Measurements from ENCODE around the gene MLN.

The MLN gene

DNA sequence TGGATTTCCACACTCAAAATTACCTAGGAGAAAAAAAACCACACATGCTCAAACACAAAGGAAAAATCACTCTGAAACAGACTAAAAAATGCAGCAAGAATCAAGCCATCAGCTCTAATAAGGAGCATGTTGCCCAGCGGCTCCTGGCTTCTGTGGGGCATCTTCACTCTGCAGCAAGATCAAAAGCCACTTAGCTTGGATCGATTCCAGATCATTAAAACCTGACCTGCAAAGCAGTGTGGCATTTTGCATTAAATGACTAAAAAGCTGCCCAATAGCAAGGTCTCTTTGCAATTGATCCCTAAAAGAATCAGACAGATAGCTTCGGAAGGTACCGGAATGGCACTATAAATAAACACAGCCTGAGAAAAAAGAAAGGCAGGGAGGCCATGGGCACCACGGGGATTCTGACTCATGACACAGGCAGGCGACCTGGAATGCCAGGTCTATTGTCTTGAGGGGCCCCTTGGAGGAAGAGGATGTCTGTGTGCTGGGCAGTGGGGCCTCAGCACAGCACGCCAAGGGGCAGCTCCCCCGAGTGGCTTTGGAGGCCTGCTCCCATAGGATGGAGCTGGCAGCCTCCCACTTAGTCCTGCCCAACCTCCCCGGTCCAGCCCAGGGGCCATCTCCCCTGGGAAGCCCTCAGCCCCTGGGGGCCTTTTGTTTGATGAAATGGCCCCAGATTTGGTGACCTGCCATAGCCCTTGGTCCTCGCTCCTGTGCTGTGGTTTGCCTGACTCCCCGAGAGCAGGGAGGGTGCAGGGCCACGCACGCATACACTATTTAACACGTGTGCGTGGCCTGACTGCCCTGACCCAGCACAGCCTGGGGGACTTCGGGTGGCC, 22.4 kb downstream of the MLN start:
- DNase-seq, result no peak
- H3K4me3 Mint-ChIP-seq, result no peak overlapping the region
- H3K4me1 Mint-ChIP-seq (ENCODE audit: low read depth), result peaks cover 34% of the 10 kb centered on the region
- H3K27ac Mint-ChIP-seq, result peak overlapping the region; percentile 65
- no peaks in the 10 kb centered on the region for H3K9me3 Mint-ChIP-seq
- H3K27me3 Mint-ChIP-seq, result no peaks in the 10 kb centered on the region
- H3K36me3 Mint-ChIP-seq (ENCODE audit: low read depth), result peaks cover 100% of the 10 kb centered on the region

DNA sequence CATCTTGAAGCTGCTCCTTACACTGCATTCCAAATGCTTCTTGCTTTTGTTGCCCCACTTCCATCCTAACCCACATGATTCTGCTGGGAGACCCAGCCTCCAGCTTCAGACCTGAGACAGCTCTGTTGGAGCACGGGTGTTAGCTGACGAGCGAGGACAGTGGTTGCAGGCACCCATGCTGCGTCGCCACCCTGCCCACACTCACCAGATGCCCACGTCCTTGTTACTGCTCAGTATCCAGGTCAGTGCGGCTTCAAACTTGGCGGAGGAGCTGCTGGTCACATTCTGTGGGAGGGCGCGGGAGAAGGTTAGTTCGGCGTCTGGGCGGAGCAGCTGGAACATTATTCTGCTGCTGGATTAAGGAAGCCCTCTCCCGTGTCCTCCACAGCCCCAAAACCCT, 23.9 kb downstream of the MLN start:
- H3K27me3 Mint-ChIP-seq, result no peaks in the 10 kb centered on the region
- H3K4me3 Mint-ChIP-seq, result no peak overlapping the region
- no peak overlapping the region for H3K27ac Mint-ChIP-seq
- H3K4me1 Mint-ChIP-seq (ENCODE audit: low read depth), result peaks cover 19% of the 10 kb centered on the region
- peaks cover 100% of the 10 kb centered on the region for H3K36me3 Mint-ChIP-seq (ENCODE audit: low read depth)
- H3K9me3 Mint-ChIP-seq, result no peaks in the 10 kb centered on the region
- DNase-seq, result no peak

DNA sequence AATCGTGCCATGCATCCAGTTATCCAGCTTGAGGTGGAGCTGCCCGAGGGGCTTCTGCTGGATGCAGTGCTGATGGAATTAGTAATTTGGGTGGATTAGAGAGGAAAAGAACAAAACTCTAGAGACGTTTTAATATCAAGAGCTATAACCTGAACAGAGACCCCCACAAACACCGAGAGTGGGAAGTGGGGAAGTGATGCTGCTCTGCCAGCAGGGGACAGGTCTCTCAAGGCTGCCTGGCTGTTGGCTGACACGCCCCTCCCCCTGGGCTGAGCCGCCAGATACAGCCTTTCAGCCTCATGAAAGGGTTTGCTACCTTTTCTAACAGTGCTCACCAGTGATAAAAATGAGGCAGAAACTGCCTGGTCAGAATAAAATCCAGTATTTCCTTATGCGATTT, 24.5 kb downstream of the MLN start:
- Mint-ChIP-seq H3K9me3 (no peaks in the 10 kb centered on the region), H3K4me3 (no peak overlapping the region), H3K27me3 (no peaks in the 10 kb centered on the region), H3K27ac (no peak overlapping the region), H3K36me3 (ENCODE audit: low read depth) (peaks cover 100% of the 10 kb centered on the region), H3K4me1 (ENCODE audit: low read depth) (peaks cover 15% of the 10 kb centered on the region)
- no peak for DNase-seq

DNA sequence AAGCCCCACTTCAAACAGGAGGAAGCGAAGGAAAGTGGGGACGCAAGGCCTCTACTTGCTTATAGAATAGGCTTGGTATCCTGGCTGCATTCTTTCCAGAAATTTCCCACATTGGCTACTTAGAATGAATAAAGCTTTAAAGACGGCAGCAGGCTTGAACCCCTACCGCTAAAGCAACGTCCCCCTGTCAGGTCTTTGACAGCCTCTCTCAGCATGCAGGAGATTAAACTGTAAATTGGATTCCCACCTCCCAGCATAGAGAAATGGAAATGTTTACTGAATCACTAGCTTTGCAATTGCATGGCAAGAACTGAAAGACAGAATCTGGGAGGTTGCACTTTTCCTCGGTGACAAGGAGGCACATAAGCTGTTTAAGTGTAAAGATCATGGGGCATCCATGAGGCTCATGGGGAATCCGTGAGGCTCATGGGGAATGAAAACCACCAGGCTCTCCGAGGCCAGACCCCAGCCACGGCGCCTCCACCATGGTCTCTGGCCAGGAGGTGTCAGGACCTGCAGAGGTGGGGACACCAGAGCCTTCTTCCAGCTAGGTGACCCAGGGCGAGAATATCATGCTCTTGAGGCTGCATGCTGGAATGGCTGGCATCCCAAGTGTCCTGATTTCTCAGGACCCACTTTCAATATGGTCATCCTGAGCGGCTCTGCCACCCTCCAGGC, 25.2 kb downstream of the MLN start:
- DNase-seq, result no peak
- H3K27ac Mint-ChIP-seq, result no peak overlapping the region
- H3K4me3 Mint-ChIP-seq, result no peak overlapping the region
- no peaks in the 10 kb centered on the region for H3K27me3 Mint-ChIP-seq
- H3K36me3 Mint-ChIP-seq (ENCODE audit: low read depth), result peaks cover 99% of the 10 kb centered on the region
- H3K4me1 Mint-ChIP-seq (ENCODE audit: low read depth), result peaks cover 10% of the 10 kb centered on the region
- no peaks in the 10 kb centered on the region for H3K9me3 Mint-ChIP-seq

DNA sequence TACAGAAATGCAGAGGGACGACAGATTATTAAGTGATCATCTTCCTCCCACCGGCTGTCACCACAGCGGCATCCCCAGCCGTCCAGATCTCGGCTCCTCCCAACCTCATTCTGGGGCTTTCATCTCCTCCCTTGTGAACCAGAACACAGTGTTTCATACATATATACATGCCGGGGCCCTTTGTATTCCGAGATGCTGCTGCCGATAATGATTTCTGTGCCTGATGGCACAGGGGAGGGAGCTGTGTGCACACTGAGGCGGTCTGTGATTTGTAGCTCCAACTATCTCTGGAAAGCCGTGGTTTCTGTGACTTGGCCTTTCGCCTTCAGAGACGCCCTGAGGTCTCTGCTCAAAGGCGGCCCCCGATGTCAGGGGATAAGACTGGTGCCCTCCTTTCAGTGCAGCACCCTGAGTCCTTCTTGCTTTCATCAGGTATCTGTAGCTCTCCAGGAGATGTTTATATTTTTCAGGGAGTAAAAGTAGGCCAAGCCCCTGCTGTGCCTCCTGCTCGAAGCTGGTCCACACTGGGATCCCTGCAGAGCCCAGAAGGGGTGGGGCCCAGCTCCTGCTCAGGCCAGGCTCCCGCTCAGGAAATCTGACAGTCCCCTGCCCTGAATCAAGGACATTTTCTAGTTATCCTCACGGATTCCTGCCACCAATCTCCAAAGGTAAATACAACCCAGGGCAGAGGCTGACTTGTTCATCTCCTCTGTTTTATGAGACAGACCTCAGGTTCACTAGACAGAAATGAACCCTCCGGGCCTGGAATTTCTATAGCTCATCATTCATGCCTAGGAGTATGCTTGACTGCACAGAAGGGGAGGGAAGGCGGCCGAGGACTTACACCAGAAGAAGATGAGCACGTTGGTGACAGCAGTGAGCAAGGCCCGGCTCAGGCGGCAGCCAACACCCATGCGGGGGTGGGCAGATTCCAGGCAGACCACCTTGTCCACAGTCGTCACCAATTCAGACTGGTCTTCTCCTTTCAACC, 26.1 kb downstream of the MLN start:
- Mint-ChIP-seq H3K9me3 (no peaks in the 10 kb centered on the region), H3K27me3 (no peaks in the 10 kb centered on the region), H3K27ac (peak overlapping the region; percentile 2), H3K36me3 (ENCODE audit: low read depth) (peaks cover 99% of the 10 kb centered on the region), H3K4me1 (ENCODE audit: low read depth) (peaks cover 10% of the 10 kb centered on the region), H3K4me3 (no peak overlapping the region)
- DNase-seq, result no peak

DNA sequence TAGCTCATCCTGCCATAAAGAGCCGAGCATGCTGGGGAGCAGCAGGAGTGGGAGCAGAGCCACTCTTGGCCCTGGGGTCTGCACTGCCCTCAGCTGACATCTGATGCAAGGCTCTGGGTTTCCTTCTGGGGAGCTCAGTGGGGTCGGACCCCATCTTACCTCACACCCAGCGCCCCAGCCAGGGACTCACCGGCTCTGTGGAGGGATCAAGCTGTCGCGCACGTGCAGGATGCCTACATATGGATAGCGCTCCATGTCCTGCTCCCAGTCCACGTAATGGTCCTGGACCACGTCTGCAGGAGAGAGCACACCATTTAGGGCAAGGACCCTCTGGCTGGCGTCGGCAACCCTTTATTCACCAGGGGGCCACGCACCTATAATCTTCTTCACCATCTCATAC, 27.0 kb downstream of the MLN start:
- no peak for DNase-seq
- no peak overlapping the region for H3K4me3 Mint-ChIP-seq
- H3K27me3 Mint-ChIP-seq, result no peaks in the 10 kb centered on the region
- no peaks in the 10 kb centered on the region for H3K9me3 Mint-ChIP-seq
- H3K27ac Mint-ChIP-seq, result no peak overlapping the region
- H3K36me3 Mint-ChIP-seq (ENCODE audit: low read depth), result peaks cover 98% of the 10 kb centered on the region
- peaks cover 9% of the 10 kb centered on the region for H3K4me1 Mint-ChIP-seq (ENCODE audit: low read depth)

DNA sequence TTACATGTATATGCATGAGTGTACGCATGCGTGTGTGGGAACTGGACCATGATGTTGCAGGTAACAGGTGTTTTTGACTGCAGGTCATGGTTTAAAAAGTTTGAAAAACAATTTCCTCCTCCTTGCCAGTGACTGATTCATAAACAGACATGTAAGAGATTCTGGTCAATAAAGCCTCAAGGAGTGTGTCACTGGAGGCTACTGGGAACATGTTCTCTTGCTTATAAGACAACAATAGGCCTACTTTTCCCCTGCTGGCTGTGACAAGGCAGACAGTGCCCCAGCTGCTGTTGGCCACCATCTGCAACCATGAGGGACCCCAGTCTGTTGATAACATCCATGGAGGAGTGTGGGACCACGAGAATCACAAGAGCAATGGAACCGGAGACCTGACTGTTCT, 27.6 kb downstream of the MLN start:
- no peak overlapping the region for H3K4me3 Mint-ChIP-seq
- no peaks in the 10 kb centered on the region for H3K27me3 Mint-ChIP-seq
- H3K4me1 Mint-ChIP-seq (ENCODE audit: low read depth), result peaks cover 11% of the 10 kb centered on the region
- H3K9me3 Mint-ChIP-seq, result no peaks in the 10 kb centered on the region
- DNase-seq, result no peak
- peak overlapping the region; percentile 28 for H3K27ac Mint-ChIP-seq
- peaks cover 92% of the 10 kb centered on the region for H3K36me3 Mint-ChIP-seq (ENCODE audit: low read depth)

DNA sequence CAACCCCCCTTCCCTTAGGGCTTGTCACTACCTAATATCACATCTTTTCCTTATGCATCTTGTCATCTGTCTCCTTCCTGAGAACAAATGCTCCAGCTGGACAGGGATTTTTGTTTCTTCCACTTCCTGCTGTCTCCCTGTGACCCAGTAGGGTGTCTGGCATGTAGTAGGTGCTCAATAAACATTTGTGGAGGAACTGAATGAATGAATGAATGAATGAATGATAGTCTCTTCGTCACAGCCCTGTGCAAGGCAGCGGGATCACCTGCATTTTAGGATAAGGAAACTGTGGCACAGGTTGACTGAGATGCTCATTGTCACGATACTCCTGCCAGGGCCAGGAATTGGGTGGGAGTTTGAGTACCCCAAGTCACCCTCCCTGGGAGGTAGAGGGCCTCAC, 29.0 kb downstream of the MLN start:
- Mint-ChIP-seq H3K27me3 (no peaks in the 10 kb centered on the region), H3K27ac (peak overlapping the region; percentile 26), H3K36me3 (ENCODE audit: low read depth) (peaks cover 78% of the 10 kb centered on the region), H3K4me3 (no peak overlapping the region), H3K4me1 (ENCODE audit: low read depth) (peaks cover 8% of the 10 kb centered on the region), H3K9me3 (no peaks in the 10 kb centered on the region)
- no peak for DNase-seq

DNA sequence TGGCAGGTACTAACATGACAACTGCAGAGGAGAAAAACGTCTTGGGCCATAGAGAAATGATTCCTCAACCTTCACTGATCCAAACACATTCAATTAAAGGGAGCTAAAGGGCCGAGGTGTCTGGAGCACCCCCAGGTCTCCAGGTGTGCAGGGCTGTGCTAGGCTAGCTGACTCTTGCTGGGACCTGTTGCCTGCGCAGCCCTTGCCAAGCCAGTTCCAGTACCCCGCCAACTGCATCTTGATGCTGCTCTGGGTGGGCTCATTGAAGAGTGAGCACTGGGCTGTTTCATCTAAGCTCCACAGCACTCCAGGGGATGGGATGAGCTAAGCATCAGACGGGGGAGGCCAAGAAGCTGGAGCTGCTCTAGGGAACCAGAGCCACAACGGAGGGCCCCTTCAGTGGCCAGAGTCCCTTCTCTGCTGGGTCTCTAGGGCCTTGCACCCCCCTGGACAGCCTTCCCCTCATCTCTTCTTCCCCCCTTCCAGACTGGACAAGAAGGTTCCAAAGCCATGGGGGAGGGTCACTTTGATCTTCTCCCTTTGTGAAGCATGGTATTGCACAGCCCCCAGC, 30.8 kb downstream of the MLN start:
- H3K4me1 Mint-ChIP-seq (ENCODE audit: low read depth), result peaks cover 11% of the 10 kb centered on the region
- no peak overlapping the region for H3K4me3 Mint-ChIP-seq
- H3K9me3 Mint-ChIP-seq, result no peaks in the 10 kb centered on the region
- H3K27ac Mint-ChIP-seq, result no peak overlapping the region
- no peak for DNase-seq
- peaks cover 60% of the 10 kb centered on the region for H3K36me3 Mint-ChIP-seq (ENCODE audit: low read depth)
- peaks cover 7% of the 10 kb centered on the region for H3K27me3 Mint-ChIP-seq

DNA sequence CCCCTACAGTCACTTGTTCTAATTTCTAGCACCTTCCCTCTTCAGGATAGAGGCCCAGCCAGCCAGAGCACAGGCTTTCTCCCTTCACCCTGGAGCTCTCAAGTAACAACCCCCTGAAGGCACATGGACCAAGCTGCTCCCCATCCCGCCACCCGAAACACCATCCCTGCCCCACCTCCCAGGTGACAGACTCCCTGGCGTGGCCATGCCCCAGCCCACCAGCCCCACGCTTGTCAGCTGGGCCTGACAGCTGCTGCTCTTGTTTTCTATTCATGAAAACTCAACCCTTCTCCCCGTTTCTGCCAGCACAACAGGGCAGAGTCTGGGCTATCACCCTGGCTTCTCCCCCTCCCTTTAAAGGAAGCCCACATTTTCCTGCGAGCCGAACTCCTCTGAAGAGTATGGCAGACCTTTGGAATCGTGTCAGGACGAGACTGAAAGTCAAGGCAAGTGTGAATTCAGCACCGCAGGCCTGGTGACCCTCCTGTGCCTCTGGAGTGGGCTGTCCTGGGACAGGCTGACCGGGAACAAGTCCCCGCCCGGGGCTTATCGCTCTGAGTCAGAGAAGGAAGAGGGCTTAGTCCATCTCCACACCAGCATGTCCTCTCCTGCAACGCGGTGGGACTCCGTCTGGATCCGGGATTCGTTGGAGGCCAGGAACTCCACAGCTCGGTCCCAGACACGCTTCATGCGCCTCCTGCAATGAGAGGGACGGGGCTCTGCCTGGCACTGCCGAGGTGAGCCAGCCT, 31.5 kb downstream of the MLN start:
- peaks cover 53% of the 10 kb centered on the region for H3K36me3 Mint-ChIP-seq (ENCODE audit: low read depth)
- peaks cover 7% of the 10 kb centered on the region for H3K27me3 Mint-ChIP-seq
- DNase-seq, result no peak
- H3K4me1 Mint-ChIP-seq (ENCODE audit: low read depth), result peaks cover 11% of the 10 kb centered on the region
- H3K4me3 Mint-ChIP-seq, result no peak overlapping the region
- H3K9me3 Mint-ChIP-seq, result no peaks in the 10 kb centered on the region
- peak overlapping the region; percentile 47 for H3K27ac Mint-ChIP-seq

DNA sequence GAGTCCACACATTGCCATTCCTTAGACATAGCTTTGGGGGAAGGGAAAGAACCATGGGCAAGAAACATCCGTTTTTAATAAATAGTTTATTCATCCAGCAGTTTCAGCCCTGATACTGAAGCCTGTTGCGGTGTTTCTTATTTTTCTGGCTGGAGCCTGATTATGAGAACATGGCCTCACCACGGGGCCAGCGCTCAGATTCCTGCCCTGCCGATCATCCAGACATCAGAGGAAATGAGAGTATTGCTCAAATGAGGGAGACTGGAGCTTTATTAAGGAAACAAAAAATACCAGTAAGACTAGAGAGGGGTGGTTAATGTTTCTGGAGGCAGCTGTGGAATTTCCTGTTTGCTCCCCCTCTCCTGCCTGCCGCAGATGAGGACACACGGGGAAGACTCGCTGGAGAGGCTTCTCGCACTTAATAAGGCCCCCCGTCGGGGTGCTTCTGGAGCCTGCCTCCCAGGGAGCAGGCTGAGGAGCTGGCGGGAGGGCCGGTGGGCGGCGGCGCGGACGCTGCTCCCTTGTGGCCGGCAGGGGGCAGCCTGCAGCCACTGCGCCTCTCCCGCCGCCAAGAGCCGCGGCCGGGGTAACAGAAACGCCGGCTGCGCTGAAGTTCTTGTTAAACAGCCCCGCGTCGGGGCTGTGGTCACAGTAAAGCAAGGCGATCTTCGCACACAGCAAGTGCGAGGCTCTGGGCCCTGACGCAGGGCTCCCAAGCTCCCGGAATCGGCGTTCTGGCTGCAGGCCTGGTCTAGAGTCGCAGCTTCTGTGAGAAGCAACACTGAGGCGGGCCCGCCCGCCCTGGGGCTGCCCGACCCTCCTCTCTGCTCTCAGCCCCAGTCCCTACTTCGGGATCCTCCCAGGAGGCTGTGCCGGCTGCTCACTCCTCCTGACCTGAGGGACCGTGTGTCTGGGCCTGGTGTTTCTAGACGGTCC, 32.4 kb downstream of the MLN start:
- H3K36me3 Mint-ChIP-seq (ENCODE audit: low read depth), result peaks cover 45% of the 10 kb centered on the region
- H3K27me3 Mint-ChIP-seq, result peaks cover 9% of the 10 kb centered on the region
- no peak overlapping the region for H3K4me3 Mint-ChIP-seq
- H3K9me3 Mint-ChIP-seq, result no peaks in the 10 kb centered on the region
- H3K27ac Mint-ChIP-seq, result peak overlapping the region; percentile 47
- H3K4me1 Mint-ChIP-seq (ENCODE audit: low read depth), result peaks cover 11% of the 10 kb centered on the region
- peak; percentile 82 for DNase-seq

DNA sequence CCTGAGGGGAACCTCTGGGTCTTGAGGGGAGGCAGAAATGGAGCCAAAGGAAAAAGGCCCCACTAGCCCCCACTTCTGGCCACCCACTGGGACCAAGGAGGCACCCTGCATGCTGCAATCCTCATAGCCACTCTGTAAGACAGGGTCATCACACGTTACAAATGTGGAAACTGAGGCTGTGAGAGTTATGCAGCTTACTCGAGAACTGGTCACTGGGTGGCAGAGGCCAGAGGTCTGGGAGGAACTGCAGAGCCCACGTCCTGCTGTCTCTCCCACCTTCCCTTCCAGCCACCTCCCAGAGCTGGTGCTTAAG, 33.0 kb downstream of the MLN start:
- H3K4me1 Mint-ChIP-seq (ENCODE audit: low read depth), result peaks cover 11% of the 10 kb centered on the region
- no peak overlapping the region for H3K4me3 Mint-ChIP-seq
- DNase-seq, result no peak
- H3K27me3 Mint-ChIP-seq, result peaks cover 10% of the 10 kb centered on the region
- H3K27ac Mint-ChIP-seq, result no peak overlapping the region
- H3K36me3 Mint-ChIP-seq (ENCODE audit: low read depth), result peaks cover 39% of the 10 kb centered on the region
- H3K9me3 Mint-ChIP-seq, result no peaks in the 10 kb centered on the region
